DND-41 (cell line): Measurements from ENCODE around the gene TSR2.

Experiments used
- CTCF ChIP-seq: IDR thresholded peaks from 2 replicates; pipeline ENCODE4 v1.5.1; 2012; ENCODE audit warnings: borderline replicate concordance, low read length, moderate library complexity, mild to moderate bottlenecking; ENCODE audit not compliant: poor library complexity, severe bottlenecking; ENCODE audit errors: extremely low read depth
- EZH2 ChIP-seq: IDR thresholded peaks from 3 replicates; pipeline ENCODE4 v1.6.1; 2012; ENCODE audit warnings: borderline replicate concordance, low read depth, mild to moderate bottlenecking, moderate library complexity, low read length, inconsistent platforms; ENCODE audit not compliant: severe bottlenecking

GRCh38 chrX:54492340-54492739, 52.1 kb downstream of the TSR2 start:
- no peak for TF ChIP-seq CTCF
- TF ChIP-seq EZH2 = no peak
